Fibroblast of lung (primary cell): ENCODE results near the gene PRICKLE4. TPM values are rescaled to one million over a fixed set of nuclear protein-coding genes. Genes with fewer than 3 reads are reported as not detected.

ENCODE experiments used
- DNase-seq, 2 donors: peaks; one replicate each; pipeline versions ENCODE4 v3.0.0 to v3.0.0-alpha.2; 2010; ENCODE audit warnings: low read depth in 2 of 2
- H2AFZ ChIP-seq: 2 replicates; pipeline ENCODE4 v1.5.1; 2012; ENCODE audit warnings: low read length, control low read depth, inconsistent platforms
- H3K27ac ChIP-seq: 2 replicates; pipeline ENCODE4 v1.5.1; 2011; ENCODE audit warnings: low read length, control low read depth; ENCODE audit not compliant: insufficient read depth
- H3K27me3 ChIP-seq: 2 replicates; pipeline ENCODE4 v1.5.1; 2011; ENCODE audit warnings: mild to moderate bottlenecking, low read length; ENCODE audit not compliant: control insufficient read depth, insufficient read depth
- H3K36me3 ChIP-seq: 2 replicates; pipeline ENCODE4 v1.5.1; 2011; ENCODE audit warnings: low read length; ENCODE audit not compliant: control insufficient read depth, insufficient read depth
- H3K4me1 ChIP-seq: 2 replicates; pipeline ENCODE4 v1.5.1; 2011; ENCODE audit warnings: low read length; ENCODE audit not compliant: control insufficient read depth, insufficient read depth; ENCODE audit errors: extremely low read depth
- H3K4me2 ChIP-seq: 2 replicates; pipeline ENCODE4 v1.5.1; 2011; ENCODE audit warnings: low read length, control low read depth; ENCODE audit not compliant: insufficient read depth; ENCODE audit errors: extremely low read depth
- H3K4me3 ChIP-seq, 4 experiments: fragments of 200-600 bp in 1 of 4; sonication (generic) in 1 of 4; replicated peaks in 1 of 4; 2 replicates each; pipeline ENCODE4 v1.5.1; 2011 to 2016; ENCODE audit warnings: low read length in 4 of 4, low read depth in 3 of 4, mild to moderate bottlenecking in 3 of 4, control low read depth in 2 of 4, inconsistent platforms in 1 of 4, mixed read lengths in 1 of 4; ENCODE audit not compliant: insufficient read depth in 1 of 4; ENCODE audit errors: control extremely low read depth in 1 of 4
- H3K79me2 ChIP-seq: 2 replicates; pipeline ENCODE4 v1.5.1; 2012; ENCODE audit warnings: mild to moderate bottlenecking, low read length, inconsistent platforms; ENCODE audit not compliant: control insufficient read depth, insufficient read depth
- H3K9ac ChIP-seq: 2 replicates; pipeline ENCODE4 v1.5.1; 2011; ENCODE audit warnings: mild to moderate bottlenecking, low read length, control low read depth; ENCODE audit not compliant: insufficient read depth
- H3K9me3 ChIP-seq: 2 replicates; pipeline ENCODE4 v1.5.1; 2012; ENCODE audit warnings: low read depth, low read length; ENCODE audit not compliant: control insufficient read depth, insufficient read depth
- H4K20me1 ChIP-seq: 2 replicates; pipeline ENCODE4 v1.5.1; 2011; ENCODE audit warnings: low read length; ENCODE audit not compliant: control insufficient read depth, insufficient read depth; ENCODE audit errors: extremely low read depth
- EZH2 ChIP-seq: IDR thresholded peaks from 2 replicates; pipeline ENCODE4 v1.5.1; 2012; ENCODE audit warnings: low read length, control low read depth, mild to moderate bottlenecking; ENCODE audit errors: missing control alignments
- polyA plus RNA-seq, 2 donors: library from polyadenylated mRNA; depleted of rRNA in 1 of 2; stranded (reverse) in 1 of 2; unstranded in 1 of 2; fragments of >200 nt; gene quantifications; 2 replicates each; pipeline ENCODE4 v1.2.1, GENCODE V29; 2011 to 2012; ENCODE audit warnings: missing spikeins in 1 of 2
- total RNA-seq: library from RNA; depleted of rRNA; stranded (reverse); fragments of >200 nt; gene quantifications from 2 replicates; pipeline ENCODE4 v1.2.1, GENCODE V29; 2014
- TF ChIP-seq, protein P1 (sequence below), 2 donors: IDR thresholded peaks in 1 of 2; conservative IDR thresholded peaks in 1 of 2; 1 replicate in 1 of 2; 2 replicates in 1 of 2; pipeline ENCODE4 v1.5.1; 2011 to 2012; ENCODE audit warnings: low read length in 2 of 2, control low read depth in 1 of 2, inconsistent platforms in 1 of 2, low read depth in 1 of 2, mild to moderate bottlenecking in 1 of 2

Gene PRICKLE4
- total and polyA plus RNA-seq, 2 donors (not counting 1 experiment from before 2014, with no cell fraction given) = 0.08 TPM; not detected in 1

DNA sequence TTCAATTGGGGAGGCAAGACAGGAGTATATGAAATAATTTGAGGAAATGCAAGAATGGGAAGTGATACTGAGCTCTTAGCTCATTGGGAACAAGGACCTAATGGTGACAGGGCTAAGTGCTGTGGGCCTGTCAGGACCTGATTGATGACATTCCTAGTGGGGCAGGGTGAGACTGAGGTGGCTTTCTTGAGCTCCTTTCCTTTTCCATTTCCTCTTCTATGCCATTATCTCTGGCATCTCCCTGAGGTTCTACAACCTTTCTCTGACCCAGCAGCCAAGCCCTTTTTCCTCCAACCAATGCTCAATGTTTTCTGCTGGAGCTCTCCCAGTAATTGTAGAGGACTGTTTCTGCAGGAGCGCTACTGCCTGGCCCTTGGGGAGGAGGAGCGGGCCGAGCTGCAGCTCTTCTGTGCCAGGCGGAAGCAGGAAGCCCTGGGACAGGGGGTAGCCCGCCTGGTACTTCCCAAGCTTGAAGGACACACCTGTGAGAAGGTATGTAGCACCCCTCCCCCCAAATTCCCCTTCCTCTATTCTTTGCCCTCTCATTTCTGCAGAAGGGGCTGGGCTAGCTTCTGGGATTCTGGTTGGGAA, 4.1 kb downstream of the PRICKLE4 start:
- TF ChIP-seq, protein P1, sequence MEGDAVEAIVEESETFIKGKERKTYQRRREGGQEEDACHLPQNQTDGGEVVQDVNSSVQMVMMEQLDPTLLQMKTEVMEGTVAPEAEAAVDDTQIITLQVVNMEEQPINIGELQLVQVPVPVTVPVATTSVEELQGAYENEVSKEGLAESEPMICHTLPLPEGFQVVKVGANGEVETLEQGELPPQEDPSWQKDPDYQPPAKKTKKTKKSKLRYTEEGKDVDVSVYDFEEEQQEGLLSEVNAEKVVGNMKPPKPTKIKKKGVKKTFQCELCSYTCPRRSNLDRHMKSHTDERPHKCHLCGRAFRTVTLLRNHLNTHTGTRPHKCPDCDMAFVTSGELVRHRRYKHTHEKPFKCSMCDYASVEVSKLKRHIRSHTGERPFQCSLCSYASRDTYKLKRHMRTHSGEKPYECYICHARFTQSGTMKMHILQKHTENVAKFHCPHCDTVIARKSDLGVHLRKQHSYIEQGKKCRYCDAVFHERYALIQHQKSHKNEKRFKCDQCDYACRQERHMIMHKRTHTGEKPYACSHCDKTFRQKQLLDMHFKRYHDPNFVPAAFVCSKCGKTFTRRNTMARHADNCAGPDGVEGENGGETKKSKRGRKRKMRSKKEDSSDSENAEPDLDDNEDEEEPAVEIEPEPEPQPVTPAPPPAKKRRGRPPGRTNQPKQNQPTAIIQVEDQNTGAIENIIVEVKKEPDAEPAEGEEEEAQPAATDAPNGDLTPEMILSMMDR (conservative IDR thresholded peaks at IDR 0.05 in 1 of 2, IDR thresholded peaks at IDR 0.05 in 1 of 2; ENCODE audit: low read depth in 1 of 2, low read length in 2 of 2) = no peak
- TF ChIP-seq EZH2 = no peak
- Histone ChIP-seq H3K4me2 (no peak overlapping the region), H3K79me2 (peaks cover 13% of the 10 kb centered on the region), H3K9ac (no peak overlapping the region), H3K9me3 (no peaks in the 10 kb centered on the region), H2AFZ (no peak overlapping the region), H3K27me3 (no peaks in the 10 kb centered on the region), H3K4me1 (peaks cover 4% of the 10 kb centered on the region), H3K4me3 (no peak overlapping the region), H4K20me1 (no peaks in the 10 kb centered on the region), H3K27ac (no peak overlapping the region), H3K36me3 (no peaks in the 10 kb centered on the region)
- no peak for DNase-seq

DNA sequence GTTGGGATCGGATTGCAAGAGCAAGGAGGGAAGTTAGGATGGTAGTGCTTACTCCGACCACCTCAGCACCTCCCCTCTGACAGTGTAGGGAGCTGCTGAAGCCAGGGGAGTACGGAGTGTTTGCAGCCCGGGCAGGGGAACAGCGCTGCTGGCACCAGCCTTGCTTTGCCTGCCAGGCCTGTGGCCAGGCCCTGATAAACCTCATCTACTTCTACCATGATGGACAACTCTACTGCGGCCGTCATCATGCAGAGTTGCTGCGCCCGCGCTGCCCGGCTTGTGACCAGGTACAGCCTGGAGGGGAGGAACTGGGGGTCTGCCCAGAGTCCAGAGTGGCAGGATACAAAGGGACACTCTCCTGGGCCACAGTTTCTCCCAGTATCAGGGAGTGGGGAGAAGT, 4.7 kb downstream of the PRICKLE4 start:
- no peak overlapping the region for H3K4me2 ChIP-seq
- no peak overlapping the region for H3K4me3 ChIP-seq
- H3K9ac ChIP-seq = no peak overlapping the region
- H3K27ac ChIP-seq = no peak overlapping the region
- H2AFZ ChIP-seq = no peak overlapping the region
- no peaks in the 10 kb centered on the region for H3K9me3 ChIP-seq
- no peaks in the 10 kb centered on the region for H4K20me1 ChIP-seq
- DNase-seq = no peak
- H3K36me3 ChIP-seq = peaks cover 3% of the 10 kb centered on the region
- H3K27me3 ChIP-seq = no peaks in the 10 kb centered on the region
- H3K4me1 ChIP-seq = peaks cover 4% of the 10 kb centered on the region
- peaks cover 13% of the 10 kb centered on the region for H3K79me2 ChIP-seq
- TF ChIP-seq, protein P1 (conservative IDR thresholded peaks at IDR 0.05 in 1 of 2, IDR thresholded peaks at IDR 0.05 in 1 of 2; ENCODE audit: low read depth in 1 of 2, low read length in 2 of 2) = no peak
- no peak for TF ChIP-seq EZH2

DNA sequence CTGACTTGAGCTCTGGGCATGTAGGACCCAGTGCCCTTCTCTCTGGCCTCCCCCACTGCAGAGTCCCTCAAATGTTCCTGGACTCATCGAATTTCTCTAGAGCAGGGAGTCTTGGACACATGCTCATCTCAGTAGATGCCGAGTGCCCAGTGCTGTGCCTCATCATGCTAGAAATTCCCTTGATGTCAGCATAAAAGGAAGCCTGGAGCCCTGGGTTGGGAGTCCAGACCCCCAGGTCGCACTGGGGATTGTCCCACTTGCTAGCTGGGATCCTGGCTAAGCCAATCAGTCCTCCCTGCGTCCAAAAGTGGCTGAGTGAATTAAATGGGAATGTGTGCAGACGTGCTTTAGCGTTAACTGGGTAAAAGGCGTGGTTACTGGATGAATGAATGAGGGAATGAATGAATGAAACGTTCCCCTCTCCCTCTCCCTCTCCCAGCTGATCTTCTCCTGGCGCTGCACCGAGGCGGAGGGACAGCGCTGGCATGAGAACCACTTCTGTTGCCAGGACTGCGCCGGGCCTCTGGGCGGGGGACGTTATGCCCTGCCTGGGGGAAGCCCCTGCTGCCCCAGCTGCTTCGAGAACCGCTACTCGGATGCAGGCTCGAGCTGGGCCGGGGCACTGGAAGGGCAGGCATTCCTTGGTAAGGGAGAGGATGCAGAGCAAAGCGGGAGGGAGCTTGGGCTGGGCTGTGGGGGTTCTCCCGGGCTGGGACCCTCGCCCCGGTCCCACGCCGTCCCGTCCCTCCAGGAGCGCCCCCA, 5.3 kb downstream of the PRICKLE4 start:
- Histone ChIP-seq H3K4me2 (peak overlapping the region; percentile 98), H4K20me1 (no peaks in the 10 kb centered on the region), H2AFZ (peak overlapping the region; percentile 48), H3K9me3 (no peaks in the 10 kb centered on the region), H3K27me3 (no peaks in the 10 kb centered on the region), H3K4me3 (peak overlapping the region; percentile 40 to 98 (median 58)), H3K36me3 (peaks cover 3% of the 10 kb centered on the region), H3K9ac (peak overlapping the region; percentile 51), H3K79me2 (peaks cover 13% of the 10 kb centered on the region), H3K27ac (no peak overlapping the region), H3K4me1 (peaks cover 4% of the 10 kb centered on the region)
- DNase-seq = peak; percentile 23
- no peak for TF ChIP-seq EZH2
- TF ChIP-seq, protein P1 (conservative IDR thresholded peaks at IDR 0.05 in 1 of 2, IDR thresholded peaks at IDR 0.05 in 1 of 2; ENCODE audit: low read depth in 1 of 2, low read length in 2 of 2) = no peak
